ENCODE measurements around the gene RND3.

DNA sequence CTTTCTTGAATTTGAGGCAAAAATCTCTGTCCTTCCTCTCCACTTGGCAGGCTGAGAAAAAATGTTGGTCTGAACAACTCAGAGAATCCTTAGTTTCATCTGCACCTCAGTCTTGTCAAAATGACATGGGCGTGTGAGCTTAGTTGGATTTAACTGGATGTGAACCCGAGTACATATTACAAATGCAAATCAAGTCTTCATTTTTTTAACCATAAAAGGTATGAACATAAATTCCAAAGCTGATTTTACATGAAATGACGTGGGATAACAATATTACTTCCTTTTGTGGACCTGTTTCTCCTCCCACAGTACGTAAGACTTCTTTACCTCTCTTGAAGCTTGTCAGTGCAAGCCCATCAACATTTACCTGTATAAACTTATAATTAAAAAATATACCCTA is 32.6 kb upstream of the RND3 start:
- TF ChIP-seq CTCF (IDR thresholded peaks at IDR 0.05) = no peak
- TF ChIP-seq POLR2A (IDR thresholded peaks at IDR 0.05) = no peak
- no peak for TF ChIP-seq POLR2AphosphoS5 (IDR thresholded peaks at IDR 0.05)
- no peak for TF ChIP-seq EP300 (IDR thresholded peaks at IDR 0.05)

All from upper lobe of left lung (tissue), 4 donors.